HG02884 (cell line): Measurements from ENCODE around the gene BRSK2.
"Not testable (repeated sequence)": the region's sequence is repeated elsewhere in the genome, so short reads cannot be mapped to it uniquely, and the experiment has no call there.

Source experiments
- ATAC-seq: cut with Tn5 transposase; IDR thresholded peaks from one replicate; pipeline ENCODE4 v1.9.1; 2021; ENCODE audit warnings: mild to moderate bottlenecking, moderate library complexity; ENCODE audit not compliant: unreplicated experiment

BRSK2 gene

GRCh38 chr11:1435479-1435819, 45.7 kb downstream of the BRSK2 start:
- not testable (repeated sequence) for ATAC-seq

DNA sequence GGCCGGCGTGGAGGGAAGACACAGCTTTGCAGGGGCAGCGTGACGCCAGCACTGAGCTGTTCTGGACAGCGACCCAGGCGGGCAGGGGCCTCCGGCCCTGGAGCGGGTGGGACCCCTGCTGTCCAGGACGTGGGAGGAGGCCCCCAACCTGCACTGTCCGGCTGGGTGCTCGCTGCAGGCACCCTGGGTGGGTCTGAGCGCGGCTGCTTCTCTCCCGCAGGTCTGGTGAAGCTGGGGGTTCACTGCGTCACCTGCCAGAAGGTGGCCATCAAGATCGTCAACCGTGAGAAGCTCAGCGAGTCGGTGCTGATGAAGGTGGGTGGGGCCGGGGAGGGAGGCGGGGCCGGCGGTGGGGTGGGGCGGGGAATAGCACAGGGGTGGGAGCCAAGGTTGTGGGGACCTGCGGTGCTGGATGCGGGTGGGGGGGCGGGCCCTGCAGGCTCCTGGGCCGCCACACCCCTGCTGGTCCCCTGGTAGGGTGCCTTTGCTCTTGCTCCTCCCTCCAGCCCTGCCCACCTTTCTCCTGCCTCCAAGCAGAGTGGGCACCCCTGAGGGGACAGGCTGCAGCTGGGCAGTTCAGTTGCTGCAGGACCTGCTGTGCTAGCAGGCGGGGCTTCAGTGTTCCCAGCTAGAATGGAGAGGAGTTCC, 46.2 kb downstream of the BRSK2 start:
- no peak for ATAC-seq

DNA sequence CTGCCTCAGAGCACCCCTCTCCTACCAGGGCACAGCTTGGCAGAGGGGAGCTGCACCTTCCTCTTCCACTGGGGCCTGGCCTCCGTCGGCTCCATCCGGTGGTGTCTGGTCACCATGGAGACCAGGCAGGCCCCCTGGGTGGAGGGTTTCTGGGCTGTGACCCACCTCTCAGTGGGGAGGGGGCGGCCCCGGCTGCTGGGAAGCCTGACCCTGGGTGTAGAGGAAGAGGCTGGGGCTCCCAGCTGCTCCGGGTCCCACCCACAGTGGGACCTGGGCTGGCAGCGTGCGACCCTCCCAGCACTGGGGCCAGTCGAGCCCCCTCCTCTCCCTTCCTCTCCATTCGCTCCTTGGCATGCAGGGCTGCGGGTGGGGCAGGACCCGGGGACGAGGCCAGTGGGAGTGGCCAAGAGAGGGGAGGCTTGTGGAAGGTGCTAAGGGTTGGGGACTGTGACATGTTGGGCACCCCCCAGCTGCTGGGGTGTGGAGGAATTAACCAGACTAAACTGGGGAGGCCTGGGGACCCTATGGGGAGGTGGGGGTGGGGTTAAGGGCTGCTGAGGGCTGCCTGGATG, 46.8 kb downstream of the BRSK2 start:
- ATAC-seq, result no peak

DNA sequence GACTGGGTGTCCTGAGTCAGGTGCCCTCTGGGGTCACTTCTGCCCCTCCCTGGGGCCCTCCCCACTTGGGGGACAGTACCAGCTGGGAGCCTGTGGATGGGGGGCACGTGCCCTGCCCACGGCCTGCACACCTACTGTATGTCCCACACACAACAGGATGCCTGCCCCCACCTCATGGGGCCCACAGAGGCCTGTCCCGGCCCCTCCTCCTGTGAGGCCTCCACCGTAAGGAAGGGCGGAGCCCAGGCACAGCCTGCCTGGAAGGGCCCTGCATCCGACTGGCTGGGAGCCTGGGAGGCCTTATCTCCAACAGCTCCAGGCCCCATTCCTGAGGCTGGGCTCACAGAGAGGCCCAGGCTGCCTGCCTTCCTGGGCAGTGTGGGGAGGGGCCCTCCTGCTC, 47.8 kb downstream of the BRSK2 start:
- no peak for ATAC-seq

GRCh38 chr11:1438261-1438966, 48.7 kb downstream of the BRSK2 start:
- ATAC-seq, result no peak

DNA sequence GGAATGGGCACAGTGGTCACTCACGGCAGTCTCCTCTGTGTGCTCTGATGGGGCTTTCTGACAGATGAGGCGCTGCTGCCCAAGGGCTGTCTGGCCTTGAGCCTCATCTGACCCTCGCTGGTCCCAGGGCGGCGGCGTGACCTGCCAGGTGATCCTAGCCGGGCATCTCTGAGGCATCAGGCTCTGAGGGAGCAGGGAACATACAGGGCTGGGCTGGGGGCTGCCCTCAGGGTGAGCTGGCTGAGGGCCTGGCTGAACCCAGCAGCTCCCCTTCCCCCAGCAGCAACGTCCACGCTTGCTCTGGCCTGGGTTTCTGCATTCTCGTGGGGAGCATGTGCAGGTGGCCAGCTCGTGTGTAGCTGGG, 49.2 kb downstream of the BRSK2 start:
- ATAC-seq, result no peak

GRCh38 chr11:1439341-1439740, 49.6 kb downstream of the BRSK2 start:
- ATAC-seq, result no peak

GRCh38 chr11:1440066-1440465, 50.3 kb downstream of the BRSK2 start:
- ATAC-seq, result no peak

DNA sequence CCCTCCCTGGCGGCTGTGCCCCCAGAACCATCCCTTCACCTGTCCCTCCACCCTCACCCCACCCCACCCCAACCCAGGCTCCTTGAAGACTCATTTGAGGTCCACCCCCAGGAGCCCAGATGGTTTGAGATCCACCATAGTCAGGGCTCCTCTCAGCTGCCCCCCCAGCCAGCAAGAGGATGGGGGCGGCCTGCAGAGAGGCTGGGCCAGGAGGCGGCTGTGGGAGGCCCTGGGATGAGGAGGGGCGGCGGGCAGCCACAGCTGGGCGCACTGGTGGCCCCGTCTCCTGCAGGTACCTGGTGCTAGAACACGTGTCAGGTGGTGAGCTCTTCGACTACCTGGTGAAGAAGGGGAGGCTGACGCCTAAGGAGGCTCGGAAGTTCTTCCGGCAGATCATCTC, 50.8 kb downstream of the BRSK2 start:
- no peak for ATAC-seq

DNA sequence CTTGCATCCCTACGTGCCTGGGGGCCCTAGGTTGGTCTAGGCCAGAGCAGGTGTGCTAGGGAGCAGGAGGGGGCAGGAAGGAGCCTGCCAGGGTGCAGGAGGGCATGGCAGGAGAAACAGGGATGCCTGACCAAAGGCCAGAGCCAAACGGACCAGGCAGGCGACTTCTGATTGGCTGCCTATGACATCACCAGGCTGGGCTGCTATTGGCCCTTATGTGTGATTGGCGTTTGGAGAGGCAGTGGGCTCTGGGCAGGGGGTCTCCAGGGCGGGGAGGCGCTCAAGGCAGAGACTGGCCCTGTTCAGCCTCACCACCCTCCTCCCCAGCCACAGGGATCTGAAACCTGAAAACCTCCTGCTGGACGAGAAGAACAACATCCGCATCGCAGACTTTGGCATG, 52.4 kb downstream of the BRSK2 start:
- no peak for ATAC-seq

DNA sequence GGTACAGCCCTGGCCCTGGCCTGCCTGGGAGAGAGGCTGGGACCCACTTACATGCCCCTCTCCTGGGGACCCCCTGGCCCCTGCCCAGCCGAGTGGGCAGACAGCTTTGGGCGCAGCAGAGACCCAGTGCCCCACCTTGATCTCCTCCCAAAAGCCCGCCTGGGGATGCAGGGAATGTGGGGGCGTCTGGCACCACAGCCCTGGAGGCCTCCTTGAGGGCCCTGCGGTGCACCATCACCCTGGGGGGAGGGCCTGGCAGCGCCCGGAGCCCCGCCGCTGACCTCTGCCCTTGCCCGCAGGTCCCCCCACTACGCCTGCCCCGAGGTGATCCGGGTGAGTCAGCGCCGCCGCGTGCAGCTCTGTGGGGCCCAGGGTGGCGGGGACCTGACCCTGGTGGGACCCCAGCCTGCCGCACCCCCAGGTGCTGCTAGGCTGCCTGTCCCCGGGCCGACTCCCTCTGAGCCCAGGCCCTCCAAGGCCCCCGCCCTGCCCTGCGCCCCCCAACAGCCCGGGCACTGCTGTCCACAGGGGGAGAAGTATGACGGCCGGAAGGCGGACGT, 53.2 kb downstream of the BRSK2 start:
- no peak for ATAC-seq

GRCh38 chr11:1443737-1444136, 54.0 kb downstream of the BRSK2 start:
- no peak for ATAC-seq

DNA sequence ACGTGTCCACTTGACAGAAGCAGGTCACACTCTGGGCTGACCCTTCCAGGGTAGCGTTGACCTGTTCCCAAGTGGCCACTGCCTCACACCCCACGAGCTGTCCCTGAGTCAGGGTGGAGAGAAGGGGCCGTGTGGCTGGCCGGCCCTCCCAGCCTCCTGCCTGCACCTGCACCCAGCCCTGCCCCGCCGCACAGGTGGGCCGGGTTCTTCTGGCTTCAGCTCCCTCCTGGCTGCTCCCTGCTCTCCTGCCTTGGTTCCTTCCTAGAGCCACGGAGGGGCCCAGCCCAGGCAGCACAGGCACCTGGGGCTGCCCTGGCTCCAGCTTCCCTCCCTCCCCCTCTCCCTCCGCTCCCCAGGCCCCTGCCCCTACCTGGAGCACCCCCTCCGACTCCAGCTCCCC, 54.6 kb downstream of the BRSK2 start:
- ATAC-seq, result no peak

- no peak for ATAC-seq
These were observed 55.2 kb downstream of the BRSK2 start for GRCh38 chr11:1444823-1445422.

GRCh38 chr11:1445741-1446445, 56.2 kb downstream of the BRSK2 start:
- no peak for ATAC-seq

- no peak for ATAC-seq
These were observed 56.9 kb downstream of the BRSK2 start for GRCh38 chr11:1446623-1447022.

GRCh38 chr11:1447845-1448825, 58.4 kb downstream of the BRSK2 start:
- no peak for ATAC-seq

DNA sequence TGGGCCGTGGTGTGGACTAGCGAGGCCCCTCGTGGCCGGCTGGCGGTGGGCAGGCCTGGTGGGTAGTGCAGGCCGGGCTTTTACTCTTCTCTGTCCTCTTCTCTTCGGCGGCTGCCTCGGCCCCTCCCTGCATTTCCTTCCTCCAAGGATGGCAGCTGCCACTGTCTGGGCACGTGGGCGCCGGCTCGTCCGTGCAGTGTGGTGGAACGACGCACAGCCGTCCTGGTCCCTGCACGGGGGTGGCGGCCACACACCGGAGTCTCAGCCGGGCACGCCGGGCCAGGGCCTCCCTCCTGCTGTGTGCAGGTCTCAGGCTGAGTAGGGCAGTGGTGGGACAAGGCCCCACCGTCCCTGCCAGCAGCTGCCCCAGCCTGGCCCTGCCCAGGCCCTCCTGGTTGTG, 59.1 kb downstream of the BRSK2 start:
- no peak for ATAC-seq

GRCh38 chr11:1449490-1450243, 59.9 kb downstream of the BRSK2 start:
- no peak for ATAC-seq
